HG02981 (cell line): ENCODE data around the gene MARK3.
"Not testable (repeated sequence)": the region's sequence is repeated elsewhere in the genome, so short reads cannot be mapped to it uniquely, and the experiment has no call there.

Experiments used
- ATAC-seq: cut with Tn5 transposase; IDR thresholded peaks from one replicate; pipeline ENCODE4 v1.9.1; 2021; ENCODE audit warnings: mild to moderate bottlenecking, moderate library complexity; ENCODE audit not compliant: unreplicated experiment

Gene MARK3

DNA sequence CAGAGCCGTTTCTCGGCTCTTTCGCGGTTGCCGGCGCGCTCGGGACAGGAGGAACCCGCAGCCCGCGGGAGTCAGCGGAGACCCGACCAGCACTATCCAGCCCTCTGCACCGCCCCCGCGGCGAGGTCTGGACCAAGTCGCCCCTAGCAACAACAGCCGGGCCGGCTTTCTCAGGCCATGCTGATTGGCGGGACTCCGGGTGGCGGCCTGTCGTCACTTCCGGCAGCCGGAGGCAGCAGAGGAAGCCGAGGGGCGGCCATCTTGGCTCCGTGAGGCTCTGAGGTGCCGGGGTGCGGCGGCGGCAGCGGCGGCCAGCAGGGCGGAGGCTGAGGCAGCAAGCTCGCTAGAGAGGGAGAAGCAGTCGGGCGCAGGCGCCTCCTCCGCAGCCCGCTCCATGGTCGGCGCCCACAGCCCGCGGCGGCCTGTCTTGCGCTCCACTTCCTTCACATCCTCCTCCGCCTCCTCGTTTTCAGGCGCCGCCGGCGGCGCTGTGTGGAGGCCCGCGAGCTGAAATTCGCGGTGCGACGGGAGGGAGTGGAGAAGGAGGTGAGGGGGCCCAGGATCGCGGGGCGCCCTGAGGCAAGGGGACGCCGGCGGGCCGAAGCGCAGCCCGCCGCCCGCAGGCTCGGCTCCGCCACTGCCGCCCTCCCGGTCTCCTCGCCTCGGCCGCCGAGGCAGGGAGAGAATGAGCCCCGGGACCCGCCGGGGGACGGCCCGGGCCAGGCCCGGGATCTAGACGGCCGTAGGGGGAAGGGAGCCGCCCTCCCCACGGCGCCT lies at the start of gene MARK3:
TSS of gene MARK3 (plus strand) at position 264 of the 777 bp plus-strand sequence. CDS start 615 bp downstream, outside the sequence.
- ATAC-seq, result peak; percentile 96

DNA sequence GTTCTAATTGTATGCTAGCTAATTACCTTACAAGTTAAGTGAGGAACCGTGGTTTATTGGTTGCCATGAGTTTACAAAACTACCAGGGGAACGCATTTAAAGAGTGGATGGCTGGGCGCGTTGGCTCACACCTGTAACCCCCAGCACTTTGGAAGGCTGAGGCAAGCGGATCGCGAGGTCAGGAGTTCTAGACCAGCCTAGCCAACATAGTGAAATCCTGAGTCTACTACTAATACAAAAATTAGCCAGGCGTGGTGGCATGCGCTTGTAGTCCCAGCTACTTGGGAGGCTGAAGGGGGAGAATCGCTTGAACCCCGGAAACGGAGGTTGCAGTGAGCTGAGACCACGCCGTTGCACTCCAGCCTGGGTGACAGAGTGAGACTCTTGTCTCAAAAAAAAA lies 49.0 kb upstream of the MARK3 start:
- ATAC-seq, result no peak

DNA sequence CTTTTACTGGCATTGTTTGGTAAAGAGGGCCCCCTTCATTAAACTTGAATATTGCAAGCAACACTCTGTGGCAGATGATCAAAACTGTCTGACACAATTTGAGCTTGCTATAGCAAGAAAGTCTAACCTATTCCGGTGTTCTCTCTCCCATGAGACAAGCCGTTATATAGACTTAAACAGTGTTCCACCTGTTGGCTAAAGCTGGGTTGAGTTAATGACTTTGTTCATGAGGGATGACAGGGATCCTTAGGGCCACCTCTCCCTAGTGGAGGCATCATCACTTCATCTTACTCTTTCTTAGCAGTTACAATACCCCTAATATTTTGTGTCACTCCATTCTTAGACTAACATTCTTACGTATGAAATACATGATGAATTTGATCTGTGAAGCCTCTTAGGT lies 47.4 kb upstream of the MARK3 start:
- ATAC-seq, result no peak

DNA sequence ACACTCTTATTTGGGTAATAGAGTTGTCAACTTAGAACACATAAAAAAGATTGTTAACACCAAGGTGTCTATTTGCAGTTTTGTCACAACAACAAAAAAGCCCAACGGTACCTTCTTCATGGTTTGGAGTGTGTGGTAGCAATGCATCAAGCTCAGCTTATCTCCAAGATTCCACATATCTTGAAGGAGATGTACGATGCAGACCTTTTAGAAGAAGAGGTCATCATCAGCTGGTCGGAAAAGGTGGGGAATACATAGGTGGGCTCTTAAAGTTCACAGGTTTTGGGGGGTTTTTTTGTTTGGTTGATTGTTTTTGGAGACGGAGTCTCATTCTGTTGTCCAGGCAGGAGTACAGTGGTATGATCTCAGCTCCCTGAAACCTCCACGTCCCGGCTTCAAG lies 45.7 kb upstream of the MARK3 start:
- no peak for ATAC-seq

DNA sequence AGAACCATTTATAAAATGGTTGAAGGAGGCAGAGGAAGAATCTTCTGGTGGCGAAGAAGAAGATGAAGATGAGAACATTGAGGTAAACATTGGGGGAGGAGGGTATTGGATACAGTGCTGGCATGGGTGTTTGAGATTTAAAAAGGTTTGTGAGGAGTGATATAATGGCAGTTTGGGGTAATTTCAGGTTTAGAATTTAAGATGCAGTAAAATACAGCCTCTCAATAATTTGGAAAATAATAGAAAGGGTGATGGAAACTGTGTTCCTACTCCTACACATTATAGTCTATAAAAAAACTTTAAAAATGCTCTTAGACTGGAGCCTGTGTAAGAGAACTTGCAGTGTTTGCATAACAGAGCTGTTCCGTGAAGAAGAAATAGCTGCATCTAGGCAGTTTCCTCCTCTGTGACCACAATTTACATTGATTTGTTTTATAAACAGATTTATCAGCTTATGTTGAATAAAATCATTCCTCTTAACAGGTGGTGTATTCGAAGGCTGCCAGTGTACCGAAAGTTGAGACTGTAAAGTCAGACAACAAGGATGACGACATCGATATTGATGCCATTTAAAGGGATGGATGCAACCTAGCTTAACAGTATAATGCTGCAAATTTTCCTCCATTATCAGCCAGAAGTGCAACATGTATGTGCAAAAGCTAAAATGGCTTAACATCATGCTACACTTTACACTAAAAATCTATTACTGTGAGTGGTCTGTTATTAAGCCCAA lies 44.6 kb upstream of the MARK3 start:
- no peak for ATAC-seq

DNA sequence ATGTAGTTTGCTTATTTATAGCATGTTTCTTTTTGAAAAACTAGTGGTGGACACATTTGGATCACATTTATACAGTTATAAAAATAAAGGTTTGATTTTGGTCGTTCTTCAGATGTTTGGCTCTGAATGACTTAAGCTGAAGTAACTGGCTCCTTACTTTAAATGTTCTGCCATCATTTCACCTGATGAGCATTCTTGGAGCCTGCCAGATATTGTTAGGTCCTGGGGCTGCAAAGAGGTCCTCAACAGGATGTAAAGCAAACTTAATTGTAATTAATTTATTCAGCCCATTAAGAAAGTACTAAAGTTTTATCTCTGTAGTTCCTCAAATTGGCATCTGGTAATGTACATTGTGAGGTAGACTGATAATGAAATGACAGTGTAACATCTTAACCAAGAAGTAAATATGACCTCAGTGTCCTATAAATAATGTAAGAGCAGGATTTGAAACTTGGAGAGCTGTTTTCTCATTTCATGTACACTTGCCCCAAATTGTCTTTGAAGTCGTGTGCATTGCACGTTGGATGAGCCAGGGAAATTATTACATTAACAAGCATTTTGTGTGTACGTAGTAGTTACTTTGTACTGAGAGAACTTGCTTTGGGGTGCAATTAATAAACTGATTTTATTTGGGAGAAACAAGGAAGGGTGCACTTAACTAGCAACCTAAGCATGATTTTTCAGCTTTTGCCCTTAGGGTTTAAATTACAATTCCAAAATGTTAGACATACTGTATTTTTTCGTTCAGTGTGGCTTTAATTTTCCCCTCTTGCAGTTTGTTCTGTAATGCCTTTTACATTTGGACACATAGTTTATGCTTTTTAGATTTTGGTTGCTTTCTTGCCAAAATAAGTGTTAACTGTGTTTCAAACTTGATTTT lies 43.7 kb upstream of the MARK3 start:
- ATAC-seq, result no peak

DNA sequence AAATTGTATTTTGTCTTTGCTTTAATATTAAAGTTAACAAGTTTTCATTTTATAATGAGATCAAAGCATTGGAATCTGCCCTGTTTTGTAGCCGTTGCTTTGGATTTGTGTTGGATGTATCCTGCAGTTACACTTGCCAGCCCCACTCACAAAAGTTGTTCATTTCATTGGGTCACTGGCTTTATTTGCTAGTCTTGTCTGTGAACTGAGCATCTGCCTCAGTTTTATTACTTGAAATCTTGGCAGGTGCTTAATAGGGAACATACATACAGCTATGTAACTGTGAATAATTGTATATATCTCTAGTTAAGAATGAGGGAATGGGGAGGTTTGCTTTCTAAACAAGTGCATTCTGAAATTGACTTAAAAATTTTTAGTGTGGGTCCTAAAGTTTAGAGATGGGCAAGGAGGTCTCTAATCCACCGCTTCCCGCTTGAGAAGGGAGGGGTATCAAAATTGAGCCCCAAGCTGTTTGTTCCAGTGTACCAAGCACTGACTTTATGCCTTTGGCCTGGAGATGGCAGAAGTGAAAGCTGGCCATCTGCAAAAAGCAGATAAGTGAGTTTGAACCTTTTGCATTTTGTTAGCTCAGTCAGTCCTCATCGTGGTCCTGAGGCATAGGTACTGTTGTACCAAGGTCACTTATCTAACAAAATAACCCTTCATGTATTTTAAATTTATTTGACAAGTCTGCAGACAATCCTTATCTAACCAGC lies 41.9 kb upstream of the MARK3 start:
- no peak for ATAC-seq

DNA sequence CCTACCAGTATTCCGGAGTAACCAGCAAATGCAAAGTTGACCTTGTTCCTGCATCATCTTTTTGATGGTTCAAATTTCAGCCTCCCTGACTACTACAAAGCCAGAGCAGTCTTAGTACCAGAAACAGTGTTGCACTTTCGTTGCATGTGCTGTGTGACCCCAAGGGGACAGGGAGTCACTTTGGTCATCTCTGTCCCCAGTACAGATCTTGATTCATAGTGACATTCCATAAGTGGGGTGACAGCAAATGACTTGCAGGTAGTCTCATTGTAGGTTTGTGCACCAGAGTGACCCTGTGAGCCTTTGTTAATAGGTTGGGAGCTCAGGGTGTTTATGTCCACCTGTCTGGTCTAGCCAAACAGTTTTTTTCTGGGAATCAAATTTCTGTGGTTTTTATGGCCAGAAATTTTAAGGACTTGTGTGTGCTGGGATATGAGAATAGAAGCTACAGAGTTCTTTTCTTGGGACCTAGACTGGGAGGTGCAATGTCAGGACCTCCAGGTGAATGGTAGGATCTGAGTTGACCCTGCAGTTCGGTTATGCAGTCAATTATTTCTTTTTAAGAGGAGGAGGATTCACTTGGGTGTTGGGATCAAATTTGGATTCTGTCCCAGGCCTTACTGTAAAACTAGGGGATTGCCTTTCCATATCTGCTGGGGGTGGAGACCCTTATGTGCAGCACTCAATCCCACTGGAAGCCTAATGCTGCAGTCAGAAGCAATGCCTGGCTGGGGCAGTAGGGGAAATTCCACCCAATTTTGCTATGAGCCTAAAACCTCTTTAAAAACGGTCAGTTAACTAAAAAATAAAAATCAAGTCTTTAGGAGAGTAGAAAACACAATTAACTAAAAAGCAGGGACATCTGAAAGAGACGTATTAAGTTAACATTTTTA lies 41.1 kb upstream of the MARK3 start:
- ATAC-seq, result no peak

DNA sequence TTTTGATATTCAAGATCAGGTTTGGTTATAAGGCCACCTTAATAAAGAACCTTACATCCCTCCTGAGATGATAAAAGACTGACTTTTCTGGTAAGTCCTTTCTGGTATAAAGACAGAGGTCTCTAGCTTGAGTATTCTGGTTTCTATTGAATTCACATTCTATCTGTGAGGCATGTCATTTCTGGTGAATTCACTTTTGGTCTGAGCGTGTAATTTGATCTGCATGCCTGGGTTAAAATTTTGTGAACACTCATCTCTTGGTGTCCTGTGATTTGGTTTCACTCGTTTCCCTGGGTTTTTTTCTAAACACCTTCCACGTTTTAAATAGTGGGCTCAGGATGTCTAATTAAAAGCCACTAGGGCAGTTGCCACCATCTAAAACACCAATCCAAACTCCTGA lies 38.9 kb upstream of the MARK3 start:
- no peak for ATAC-seq

DNA sequence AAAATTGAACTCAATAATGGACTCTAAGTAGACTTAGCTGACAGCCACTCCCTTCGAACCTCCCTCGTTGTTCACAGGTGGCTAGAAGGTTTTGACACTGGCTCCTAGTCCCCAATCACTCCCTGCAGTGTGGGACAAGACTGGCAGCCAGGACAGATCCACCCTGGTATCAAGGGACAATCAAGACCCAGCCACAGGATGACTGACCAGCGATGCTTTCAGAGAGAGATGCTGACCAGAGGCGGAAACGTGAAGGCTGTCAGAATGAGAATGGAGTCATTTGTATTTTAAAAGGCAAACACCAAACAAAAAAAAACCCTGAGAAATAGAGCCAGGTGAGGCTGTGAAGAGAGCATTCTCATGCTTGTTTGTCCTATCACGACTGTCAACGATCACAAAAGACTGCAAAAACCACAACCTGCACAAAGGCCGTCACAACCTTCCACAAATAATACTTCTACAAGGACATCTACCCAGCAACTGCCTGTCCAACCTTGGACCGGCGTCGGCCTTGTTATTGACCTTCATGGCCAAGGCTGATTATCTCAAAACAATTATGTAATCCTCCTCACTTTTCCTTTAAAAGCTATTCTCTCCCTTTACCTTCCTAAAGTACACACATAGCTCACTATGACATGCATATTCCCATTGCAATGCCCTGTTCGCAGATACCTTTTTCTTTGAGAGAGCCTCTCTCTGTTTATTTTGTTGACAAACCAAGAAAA lies 38.0 kb upstream of the MARK3 start:
- ATAC-seq, result no peak

DNA sequence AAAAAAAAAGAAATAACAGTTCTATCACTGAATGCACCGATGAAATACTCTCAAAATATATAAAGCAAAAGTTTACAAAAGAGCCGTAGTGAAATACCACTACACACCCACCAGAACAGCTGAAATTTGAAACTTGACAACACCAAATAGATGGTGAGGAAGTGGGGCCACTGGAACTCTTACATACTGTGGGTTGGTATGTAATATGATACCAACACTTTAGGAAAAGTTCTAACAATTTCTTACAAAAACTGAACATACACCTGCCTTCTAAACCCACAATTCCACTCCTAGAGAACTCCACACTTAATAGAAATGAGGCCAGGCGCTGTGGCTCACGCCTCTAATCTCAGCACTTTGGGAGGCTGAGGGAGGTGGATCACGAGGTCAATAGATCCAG lies 37.1 kb upstream of the MARK3 start:
- no peak for ATAC-seq

DNA sequence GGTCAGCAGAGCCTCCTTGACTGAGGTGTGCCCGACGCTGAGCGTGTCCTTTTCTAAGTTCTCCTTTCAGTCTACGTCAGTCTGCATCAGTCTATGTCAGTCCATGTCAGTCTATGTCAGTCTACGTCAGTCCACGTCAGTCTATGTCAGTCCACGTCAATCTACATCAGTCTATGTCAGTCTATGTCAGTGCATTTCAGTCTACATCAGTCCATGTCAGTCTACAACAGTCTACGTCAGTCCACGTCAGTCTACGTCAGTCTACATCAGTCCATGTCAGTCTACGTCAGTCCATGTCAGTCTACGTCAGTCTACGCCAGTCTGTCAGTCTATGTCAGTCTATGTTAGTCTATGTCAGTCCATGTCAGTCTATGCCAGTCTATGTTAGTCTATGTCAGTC lies 35.2 kb upstream of the MARK3 start:
- ATAC-seq, result no peak

DNA sequence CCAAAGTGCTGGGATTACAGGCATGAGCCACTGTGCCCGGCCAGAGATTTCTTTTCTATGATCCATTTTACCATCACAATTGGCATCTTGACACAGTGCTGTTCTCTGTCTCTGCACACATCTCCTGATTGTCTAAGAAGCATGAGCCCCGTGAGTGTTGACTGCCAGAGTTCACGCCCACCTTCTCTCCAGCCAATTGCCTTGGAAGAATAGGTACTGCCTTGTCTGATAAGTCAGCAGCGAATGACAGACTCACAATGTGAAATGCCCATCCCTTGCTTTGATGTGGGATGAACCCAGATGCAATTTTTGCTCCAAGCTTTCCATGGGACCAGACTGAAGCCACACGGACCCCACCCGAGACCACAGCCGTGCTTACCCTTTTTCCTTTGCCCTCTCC lies 31.9 kb upstream of the MARK3 start:
- no peak for ATAC-seq

DNA sequence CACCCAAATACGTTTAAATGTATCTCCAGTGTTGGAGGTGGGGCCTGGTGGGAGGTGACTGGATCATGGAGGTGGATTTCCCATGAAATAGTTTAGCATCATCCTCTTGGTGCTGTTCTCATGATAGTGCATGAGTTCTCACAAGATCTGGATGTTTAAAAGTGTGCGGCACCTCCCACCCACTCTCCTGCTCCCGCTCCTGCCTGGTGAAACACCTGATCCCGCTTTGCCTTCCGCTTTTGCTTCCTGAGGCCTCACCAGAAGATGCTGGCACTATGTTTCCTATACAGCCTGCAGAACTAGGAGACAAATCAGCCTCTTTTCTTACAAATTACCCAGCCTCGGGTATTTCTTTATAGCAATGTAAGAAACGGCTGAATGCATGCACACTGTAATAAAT lies 31.1 kb upstream of the MARK3 start:
- no peak for ATAC-seq

DNA sequence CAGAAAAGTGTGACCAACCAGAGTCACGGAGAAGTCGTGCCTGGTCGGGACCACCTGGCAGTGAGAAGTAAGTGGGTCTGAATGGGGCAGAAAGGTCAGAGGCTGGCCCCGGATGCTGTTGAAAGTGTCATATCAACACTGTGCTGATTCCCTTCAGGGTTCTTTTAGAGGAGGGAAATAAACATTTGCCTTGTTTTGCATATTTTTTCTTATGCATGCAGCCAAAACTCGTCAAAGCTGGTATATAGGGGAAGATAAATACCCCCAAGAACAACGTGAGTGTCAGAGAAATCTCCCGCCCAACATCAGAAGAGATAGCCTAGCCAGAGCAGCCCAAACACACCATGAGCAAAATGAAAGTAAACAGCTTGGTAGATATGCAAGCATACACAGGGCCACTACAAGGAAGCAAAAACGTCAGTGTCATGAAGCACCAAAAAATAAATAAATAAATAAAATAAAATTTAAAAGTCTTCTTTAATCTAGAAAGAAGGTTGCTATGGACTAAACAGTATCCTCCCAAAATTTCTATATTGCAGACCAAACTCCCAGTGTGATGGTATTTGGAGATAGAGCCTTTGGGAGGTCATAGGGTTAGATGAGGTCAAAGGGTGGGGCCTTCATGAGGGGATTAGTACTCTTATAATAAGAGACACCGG lies 29.1 kb upstream of the MARK3 start:
- no peak for ATAC-seq

DNA sequence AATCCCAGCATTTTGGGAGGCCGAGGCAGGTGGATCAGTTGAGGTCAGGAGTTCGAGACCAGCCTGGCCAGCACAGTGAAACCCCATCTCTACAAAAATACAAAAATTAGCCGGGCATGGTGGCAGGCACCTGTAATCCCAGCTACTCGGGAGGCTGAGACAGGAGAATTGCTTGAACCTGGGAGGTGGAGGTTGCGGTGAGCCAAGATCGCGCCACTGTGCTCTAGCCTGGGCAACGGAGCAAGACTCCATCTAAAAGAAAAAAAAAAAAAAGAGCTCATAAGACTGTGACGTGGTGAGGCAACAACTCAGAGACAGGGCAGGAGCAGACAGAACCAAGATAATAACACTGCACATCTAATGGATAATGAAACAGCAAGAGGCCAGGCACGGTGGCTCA lies 27.7 kb upstream of the MARK3 start:
- ATAC-seq, result not testable (repeated sequence)

DNA sequence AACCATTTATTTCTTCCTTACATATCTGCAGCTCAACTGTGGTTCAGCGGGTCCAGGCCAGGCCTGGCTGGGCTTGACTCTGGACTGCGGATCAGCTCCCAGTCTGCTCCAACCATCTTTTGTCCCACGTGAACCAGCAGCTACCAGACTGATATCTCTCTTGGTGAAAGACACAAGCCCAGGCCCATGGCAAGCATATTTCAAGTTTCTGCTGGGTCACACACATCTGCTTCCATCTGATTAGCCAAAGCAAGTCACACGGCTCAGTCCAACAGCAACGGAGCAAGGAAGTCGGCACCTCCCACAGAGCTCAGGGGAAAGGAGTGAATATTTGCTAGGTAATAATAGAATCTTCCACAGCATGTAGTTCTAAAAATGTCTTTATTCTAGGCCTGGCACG lies 24.7 kb upstream of the MARK3 start:
- ATAC-seq, result no peak

DNA sequence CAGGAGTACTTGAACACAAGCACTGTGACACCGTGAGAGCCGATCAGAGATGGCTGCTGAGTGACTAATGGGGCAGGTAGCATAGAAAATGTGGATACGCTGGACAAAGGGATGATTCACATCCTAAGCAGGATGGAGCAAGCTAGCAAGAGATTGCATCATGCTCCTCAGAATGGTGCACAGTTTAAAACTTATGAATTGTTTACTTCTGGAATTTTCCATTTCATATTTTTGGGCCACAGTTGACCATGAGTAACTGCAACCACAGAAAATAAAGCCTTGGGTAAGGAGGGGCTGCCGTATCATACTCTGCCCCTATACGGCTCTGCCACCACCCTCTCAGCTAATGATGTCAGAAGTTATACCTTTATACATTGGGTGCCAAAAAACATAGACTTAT lies 23.3 kb upstream of the MARK3 start:
- no peak for ATAC-seq

DNA sequence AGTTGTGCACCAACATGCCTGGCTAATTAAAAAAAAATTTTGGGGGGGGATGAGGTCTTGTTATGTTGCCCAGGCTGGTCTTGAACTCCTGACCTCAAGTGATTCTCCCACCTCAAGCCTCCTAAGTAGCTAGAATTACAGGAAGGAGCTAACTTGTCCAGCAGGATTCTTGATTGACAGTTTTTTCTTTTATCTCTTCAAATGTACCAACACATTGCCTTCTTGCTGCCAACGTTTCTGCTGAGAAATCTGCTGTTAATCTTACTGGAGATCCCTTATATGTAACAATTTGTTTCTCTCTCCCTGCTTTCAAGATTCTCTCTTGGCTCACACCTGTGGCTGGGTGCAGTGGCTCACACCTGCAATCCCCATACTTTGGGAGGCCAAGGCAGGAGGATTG lies 22.4 kb upstream of the MARK3 start:
- ATAC-seq, result no peak
